H7 (cell line): ENCODE data around the gene CPA4. TPM values are rescaled to one million over a fixed set of nuclear protein-coding genes. Genes with fewer than 3 reads are reported as not detected.
"Not testable (repeated sequence)": the region's sequence is repeated elsewhere in the genome, so short reads cannot be mapped to it uniquely, and the experiment has no call there.

Experiments used
- DNase-seq: peaks from one replicate; pipeline ENCODE4 v3.0.0; 2012
- H3K27me3 ChIP-seq: 2 replicates; pipeline ENCODE4 v1.6.0; 2011; ENCODE audit warnings: mild to moderate bottlenecking, low read length; ENCODE audit not compliant: control insufficient read depth, insufficient read depth
- H3K36me3 ChIP-seq: replicated peaks from 2 replicates; pipeline ENCODE4 v1.5.1; 2011; ENCODE audit warnings: low read length; ENCODE audit not compliant: control insufficient read depth, insufficient read depth
- H3K4me3 ChIP-seq: 2 replicates; pipeline ENCODE4 v1.5.1; 2011; ENCODE audit warnings: low read depth, mild to moderate bottlenecking, control low read depth, low read length, moderate library complexity; ENCODE audit not compliant: insufficient read depth
- total RNA-seq: library from RNA; depleted of rRNA; stranded (reverse); fragments of >200 nt; shearing (Covaris generic); gene quantifications from 2 replicates; pipeline ENCODE4 v1.2.3, GENCODE V29; 2014; rRNA removed

The CPA4 gene
- total RNA-seq: not detected in 2 replicates

GRCh38 chr7:130292682-130293257 lies at the start of gene CPA4:
Gene CPA4, plus strand, starts transcription at chr7:130293161. Its CDS starts 20 bp downstream, at chr7:130293181.
- DNase-seq: no peak
- H3K4me3 ChIP-seq: no peak within 1 kb of the TSS
- H3K36me3 ChIP-seq: no peaks in the 10 kb centered on the region

GRCh38 chr7:130243486-130243885 lies 49.5 kb upstream of the CPA4 start:
- not testable (repeated sequence) for DNase-seq, H3K27me3 ChIP-seq, H3K4me3 ChIP-seq, H3K36me3 ChIP-seq

More at GRCh38 chr7:130292682-130293257, at the start of gene CPA4:
- no peaks in the 10 kb centered on the region for H3K27me3 ChIP-seq

GRCh38 chr7:130246491-130246890 lies 46.5 kb upstream of the CPA4 start:
- H3K36me3 ChIP-seq, H3K4me3 ChIP-seq, DNase-seq, H3K27me3 ChIP-seq: not testable (repeated sequence)

GRCh38 chr7:130248842-130249241 lies 44.1 kb upstream of the CPA4 start:
- not testable (repeated sequence) for DNase-seq, H3K4me3 ChIP-seq, H3K36me3 ChIP-seq, H3K27me3 ChIP-seq

- not testable (repeated sequence) for H3K4me3 ChIP-seq, H3K36me3 ChIP-seq, H3K27me3 ChIP-seq, DNase-seq
Observed at GRCh38 chr7:130249626-130250025, 43.3 kb upstream of the CPA4 start.

GRCh38 chr7:130254555-130254954 lies 38.4 kb upstream of the CPA4 start:
- Histone ChIP-seq H3K27me3 (no peaks in the 10 kb centered on the region), H3K4me3 (no peak overlapping the region), H3K36me3 (no peaks in the 10 kb centered on the region)
- no peak for DNase-seq

GRCh38 chr7:130256704-130257103 lies 36.3 kb upstream of the CPA4 start:
- H3K27me3 ChIP-seq: no peaks in the 10 kb centered on the region
- no peak overlapping the region for H3K4me3 ChIP-seq
- DNase-seq: peak; percentile 29
- no peaks in the 10 kb centered on the region for H3K36me3 ChIP-seq

- Histone ChIP-seq H3K36me3 (no peaks in the 10 kb centered on the region), H3K27me3 (no peaks in the 10 kb centered on the region), H3K4me3 (no peak overlapping the region)
- DNase-seq: no peak
Observed at GRCh38 chr7:130258494-130259078, 34.4 kb upstream of the CPA4 start.

GRCh38 chr7:130262448-130262847 lies 30.5 kb upstream of the CPA4 start:
- no peak for DNase-seq

GRCh38 chr7:130263130-130263529 lies 29.8 kb upstream of the CPA4 start:
- no peaks in the 10 kb centered on the region for H3K27me3 ChIP-seq
- no peaks in the 10 kb centered on the region for H3K36me3 ChIP-seq
- H3K4me3 ChIP-seq: no peak overlapping the region
- DNase-seq: no peak

More at GRCh38 chr7:130262448-130262847, 30.5 kb upstream of the CPA4 start:
- no peaks in the 10 kb centered on the region for H3K27me3 ChIP-seq
- H3K36me3 ChIP-seq: no peaks in the 10 kb centered on the region
- H3K4me3 ChIP-seq: no peak overlapping the region

- no peaks in the 10 kb centered on the region for H3K36me3 ChIP-seq
- no peak for DNase-seq
- H3K4me3 ChIP-seq: no peak within 1 kb of the TSS
Observed at GRCh38 chr7:130266258-130266960, 26.6 kb upstream of the CPA4 start, which contains the start of gene CPA2. Gene CPA2, plus strand, starts transcription at chr7:130266863. Its CDS starts 19 bp downstream, at chr7:130266882.

GRCh38 chr7:130266961-130267321 lies 26.0 kb upstream of the CPA4 start:
- no peaks in the 10 kb centered on the region for H3K36me3 ChIP-seq
- H3K4me3 ChIP-seq: no peak overlapping the region
- H3K27me3 ChIP-seq: no peaks in the 10 kb centered on the region
- DNase-seq: no peak

More at GRCh38 chr7:130266258-130266960, 26.6 kb upstream of the CPA4 start, which contains the start of gene CPA2:
- H3K27me3 ChIP-seq: no peaks in the 10 kb centered on the region

- DNase-seq: no peak
- Histone ChIP-seq H3K36me3 (no peaks in the 10 kb centered on the region), H3K4me3 (no peak overlapping the region), H3K27me3 (no peaks in the 10 kb centered on the region)
Observed at GRCh38 chr7:130268463-130269317, 24.3 kb upstream of the CPA4 start.

- no peak overlapping the region for H3K4me3 ChIP-seq
- no peaks in the 10 kb centered on the region for H3K27me3 ChIP-seq
- no peaks in the 10 kb centered on the region for H3K36me3 ChIP-seq
- no peak for DNase-seq
Observed at GRCh38 chr7:130269318-130269694, 23.7 kb upstream of the CPA4 start.
